Ishikawa (cell line): ENCODE results near the gene NDRG2.

ENCODE experiments used
- CEBPB ChIP-seq: IDR thresholded peaks from 2 replicates; pipeline ENCODE4 v1.6.1; 2012
- CREB1 ChIP-seq: IDR thresholded peaks from 2 replicates; pipeline ENCODE4 v1.6.1; 2012; ENCODE audit warnings: low read depth
- EGR1 ChIP-seq: IDR thresholded peaks from 2 replicates; pipeline ENCODE4 v1.6.1; 2012
- EP300 ChIP-seq: IDR thresholded peaks from 2 replicates; pipeline ENCODE4 v1.6.1; 2012; ENCODE audit warnings: borderline replicate concordance
- FOXM1 ChIP-seq: IDR thresholded peaks from 2 replicates; pipeline ENCODE4 v1.6.1; 2012; ENCODE audit warnings: low read depth, borderline replicate concordance
- NFIC ChIP-seq: IDR thresholded peaks from 2 replicates; pipeline ENCODE4 v1.6.1; 2012
- RAD21 ChIP-seq: IDR thresholded peaks from 2 replicates; pipeline ENCODE4 v1.6.1; 2012; ENCODE audit warnings: low read depth
- REST ChIP-seq: IDR thresholded peaks from 2 replicates; pipeline ENCODE4 v1.6.1; 2012; ENCODE audit warnings: low read depth, mild to moderate bottlenecking
- TAF1 ChIP-seq: IDR thresholded peaks from 2 replicates; pipeline ENCODE4 v1.6.1; 2012; ENCODE audit warnings: low read depth, mild to moderate bottlenecking
- TCF12 ChIP-seq: IDR thresholded peaks from 2 replicates; pipeline ENCODE4 v1.6.1; 2012; ENCODE audit warnings: low read depth
- TEAD4 ChIP-seq: IDR thresholded peaks from 2 replicates; pipeline ENCODE4 v1.6.1; 2012
- YY1 ChIP-seq: IDR thresholded peaks from 2 replicates; pipeline ENCODE4 v1.6.1; 2012; ENCODE audit warnings: low read depth
- ZBTB7A ChIP-seq: IDR thresholded peaks from 2 replicates; pipeline ENCODE4 v1.6.1; 2012; ENCODE audit warnings: low read depth
- TF ChIP-seq, protein P1 (sequence below): IDR thresholded peaks from 2 replicates; pipeline ENCODE4 v1.6.1; 2012
- TF ChIP-seq, protein P2 (sequence below): IDR thresholded peaks from 2 replicates; pipeline ENCODE4 v1.6.1; 2012

NDRG2 gene

GRCh38 chr14:21030531-21030930, 5.7 kb upstream of the NDRG2 start:
- no peak for TF ChIP-seq REST
- no peak for TF ChIP-seq FOXM1
- TF ChIP-seq TAF1, result no peak
- no peak for TF ChIP-seq EGR1
- no peak for TF ChIP-seq EP300
- no peak for TF ChIP-seq YY1
- TF ChIP-seq, protein P1, sequence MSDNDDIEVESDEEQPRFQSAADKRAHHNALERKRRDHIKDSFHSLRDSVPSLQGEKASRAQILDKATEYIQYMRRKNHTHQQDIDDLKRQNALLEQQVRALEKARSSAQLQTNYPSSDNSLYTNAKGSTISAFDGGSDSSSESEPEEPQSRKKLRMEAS, result no peak
- TF ChIP-seq TCF12, result no peak
- TF ChIP-seq RAD21, result no peak
- TF ChIP-seq NFIC, result no peak
- TF ChIP-seq CEBPB, result no peak
- TF ChIP-seq, protein P2, sequence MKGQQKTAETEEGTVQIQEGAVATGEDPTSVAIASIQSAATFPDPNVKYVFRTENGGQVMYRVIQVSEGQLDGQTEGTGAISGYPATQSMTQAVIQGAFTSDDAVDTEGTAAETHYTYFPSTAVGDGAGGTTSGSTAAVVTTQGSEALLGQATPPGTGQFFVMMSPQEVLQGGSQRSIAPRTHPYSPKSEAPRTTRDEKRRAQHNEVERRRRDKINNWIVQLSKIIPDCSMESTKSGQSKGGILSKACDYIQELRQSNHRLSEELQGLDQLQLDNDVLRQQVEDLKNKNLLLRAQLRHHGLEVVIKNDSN, result no peak

DNA sequence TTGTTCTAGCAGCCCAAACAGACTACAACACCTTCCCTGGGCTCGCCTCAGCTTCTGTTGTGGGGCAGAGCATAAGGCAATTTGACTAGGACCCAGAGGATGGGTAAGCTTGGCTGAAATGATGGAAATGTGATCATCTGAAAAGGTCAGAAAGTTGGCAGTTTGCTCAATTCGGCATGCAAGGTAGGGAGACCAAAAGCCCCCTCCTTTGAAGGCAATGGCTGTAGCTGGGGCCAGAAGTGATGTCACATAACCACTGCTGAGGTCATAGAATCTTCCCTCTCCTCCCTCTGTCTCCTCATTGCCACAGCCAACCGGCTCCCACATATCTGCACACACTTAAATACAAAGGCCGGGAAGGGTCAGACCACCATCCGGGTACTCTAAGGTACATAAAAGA, 5.1 kb upstream of the NDRG2 start, which contains the start of gene TPPP2:
Gene TPPP2, plus strand, starts transcription at position 301 of the 400 bp plus-strand sequence. CDS start 365 bp downstream, outside the sequence.
- TF ChIP-seq REST (no peak), RAD21 (no peak), EGR1 (no peak), TCF12 (no peak), CEBPB (no peak), YY1 (no peak), FOXM1 (no peak), EP300 (no peak), TEAD4 (no peak), TAF1 (no peak), NFIC (no peak), ZBTB7A (no peak), CREB1 (no peak)
- TF ChIP-seq, protein P2, result no peak
- TF ChIP-seq, protein P1, result no peak

- TF ChIP-seq RAD21, result no peak
- TF ChIP-seq TEAD4, result no peak
- TF ChIP-seq, protein P2, result no peak
- TF ChIP-seq ZBTB7A, result no peak
- TF ChIP-seq NFIC, result no peak
- no peak for TF ChIP-seq YY1
- TF ChIP-seq, protein P1, result no peak
- no peak for TF ChIP-seq FOXM1
- TF ChIP-seq TCF12, result no peak
- TF ChIP-seq EP300, result no peak
- TF ChIP-seq CEBPB, result no peak
- TF ChIP-seq TAF1, result no peak
- TF ChIP-seq CREB1, result no peak
- no peak for TF ChIP-seq REST
- TF ChIP-seq EGR1, result no peak
These were observed 2.1 kb upstream of the NDRG2 start for GRCh38 chr14:21026988-21027315.

GRCh38 chr14:21026274-21026987, 1.6 kb upstream of the NDRG2 start:
- TF ChIP-seq, protein P2, result no peak
- TF ChIP-seq ZBTB7A, result no peak
- TF ChIP-seq, protein P1, result no peak
- TF ChIP-seq NFIC, result no peak
- no peak for TF ChIP-seq FOXM1
- TF ChIP-seq CREB1, result no peak
- no peak for TF ChIP-seq TAF1
- no peak for TF ChIP-seq RAD21
- no peak for TF ChIP-seq YY1
- no peak for TF ChIP-seq EGR1
- no peak for TF ChIP-seq EP300
- TF ChIP-seq CEBPB, result no peak
- no peak for TF ChIP-seq TCF12
- TF ChIP-seq REST, result no peak
